Colon (tissue), 2 donors: ENCODE measurements around the gene ARHGAP10.

Experiments used
- FAIRE-seq: peaks from 2 replicates; lab custom pipeline; 2012; peaks lifted over from hg19 to GRCh38; lab: Jason Lieb, UNC
- donor health status: control.
- donor health status: control.

ARHGAP10 gene, protein sequence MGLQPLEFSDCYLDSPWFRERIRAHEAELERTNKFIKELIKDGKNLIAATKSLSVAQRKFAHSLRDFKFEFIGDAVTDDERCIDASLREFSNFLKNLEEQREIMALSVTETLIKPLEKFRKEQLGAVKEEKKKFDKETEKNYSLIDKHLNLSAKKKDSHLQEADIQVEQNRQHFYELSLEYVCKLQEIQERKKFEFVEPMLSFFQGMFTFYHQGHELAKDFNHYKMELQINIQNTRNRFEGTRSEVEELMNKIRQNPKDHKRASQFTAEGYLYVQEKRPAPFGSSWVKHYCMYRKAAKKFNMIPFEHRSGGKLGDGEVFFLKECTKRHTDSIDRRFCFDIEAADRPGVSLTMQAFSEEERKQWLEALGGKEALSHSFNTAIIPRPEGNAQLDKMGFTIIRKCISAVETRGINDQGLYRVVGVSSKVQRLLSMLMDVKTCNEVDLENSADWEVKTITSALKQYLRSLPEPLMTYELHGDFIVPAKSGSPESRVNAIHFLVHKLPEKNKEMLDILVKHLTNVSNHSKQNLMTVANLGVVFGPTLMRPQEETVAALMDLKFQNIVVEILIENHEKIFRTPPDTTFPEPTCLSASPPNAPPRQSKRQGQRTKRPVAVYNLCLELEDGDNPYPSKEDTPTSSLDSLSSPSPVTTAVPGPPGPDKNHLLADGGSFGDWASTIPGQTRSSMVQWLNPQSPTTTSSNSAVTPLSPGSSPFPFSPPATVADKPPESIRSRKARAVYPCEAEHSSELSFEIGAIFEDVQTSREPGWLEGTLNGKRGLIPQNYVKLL

DNA sequence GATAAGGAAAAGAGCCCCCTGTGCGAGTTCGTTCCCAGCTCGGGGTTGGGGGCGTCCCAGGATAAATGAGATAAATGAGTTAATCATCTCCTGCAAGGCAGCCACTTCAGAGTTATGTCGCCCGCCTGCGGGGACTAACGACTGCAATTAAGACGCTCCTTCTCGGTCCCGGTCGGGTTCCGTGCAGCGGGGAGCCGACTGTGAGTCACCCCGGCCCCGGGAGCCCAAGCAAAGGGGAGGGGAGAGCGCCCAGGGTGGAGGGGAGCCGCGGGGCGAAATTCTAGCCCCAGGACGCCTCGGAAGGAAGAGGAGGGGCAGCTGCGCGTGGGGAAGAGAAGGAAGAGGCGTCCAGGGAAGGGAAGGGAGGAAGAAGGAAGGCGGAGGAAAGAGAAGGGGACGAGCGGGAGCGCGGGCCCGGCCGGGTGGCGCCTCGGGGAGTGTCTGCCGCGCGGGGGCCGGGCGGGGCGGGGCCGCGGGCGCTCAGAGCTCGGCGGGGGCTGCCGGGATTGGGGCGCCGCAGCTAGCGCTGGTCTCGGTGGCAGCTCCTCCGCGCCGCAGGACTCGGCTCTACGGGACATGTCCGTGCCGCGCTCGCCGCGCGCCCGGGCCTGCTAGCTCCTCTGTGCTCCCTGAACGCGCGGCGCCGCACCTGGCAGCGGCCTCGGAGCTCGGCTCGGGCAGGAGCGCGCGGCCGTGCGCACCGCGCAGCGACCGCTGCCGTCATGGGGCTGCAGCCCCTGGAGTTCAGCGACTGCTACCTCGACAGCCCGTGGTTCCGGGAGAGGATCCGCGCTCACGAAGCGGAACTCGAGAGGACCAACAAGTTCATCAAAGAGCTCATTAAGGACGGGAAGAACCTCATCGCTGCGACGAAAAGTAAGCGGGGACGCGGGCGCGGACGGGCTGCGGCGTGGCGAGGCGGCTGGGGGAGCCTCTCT lies at the start of gene ARHGAP10:
ARHGAP10 (plus strand) TSS at position 509 of the 938 bp plus-strand sequence; CDS start at position 723, 214 bp downstream.
- FAIRE-seq = no peak

DNA sequence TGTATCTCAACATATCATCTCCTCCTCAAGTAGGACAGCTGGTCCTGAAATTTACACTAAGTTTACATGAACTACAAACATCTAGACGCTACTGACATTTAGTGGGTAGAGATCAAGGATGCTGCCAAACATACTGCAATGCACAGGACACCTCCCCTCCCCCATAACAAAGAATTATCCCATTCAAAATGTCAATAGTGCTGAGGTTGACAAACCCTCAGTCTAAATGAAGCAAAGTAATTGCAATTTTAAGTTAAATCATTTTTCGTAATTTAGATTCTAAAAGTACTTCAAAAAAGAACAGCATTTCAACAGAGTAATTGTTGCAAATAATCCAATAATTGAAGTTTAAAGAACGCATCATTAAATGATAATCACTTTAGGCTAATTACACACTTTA lies 49.1 kb upstream of the ARHGAP10 start:
- FAIRE-seq = no peak

DNA sequence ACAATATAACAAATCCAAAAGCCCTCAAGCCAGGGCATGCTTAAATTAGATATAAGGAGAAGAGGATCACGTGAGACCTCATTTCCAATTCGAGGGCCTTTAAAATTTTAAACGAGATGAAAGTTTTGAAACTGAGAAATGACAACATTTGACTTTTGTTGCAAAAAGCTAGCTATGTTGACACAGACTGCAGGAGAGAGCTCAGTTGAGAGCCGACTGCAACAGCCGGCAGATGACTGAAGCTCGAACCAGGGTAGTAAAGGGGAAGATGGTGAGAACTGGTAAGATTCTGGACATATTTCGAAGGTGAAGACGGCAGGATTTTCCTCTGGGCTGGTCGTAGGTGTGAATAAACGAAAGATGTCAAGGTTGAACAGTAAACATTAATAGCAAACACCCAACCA lies 48.7 kb upstream of the ARHGAP10 start:
- FAIRE-seq = no peak

DNA sequence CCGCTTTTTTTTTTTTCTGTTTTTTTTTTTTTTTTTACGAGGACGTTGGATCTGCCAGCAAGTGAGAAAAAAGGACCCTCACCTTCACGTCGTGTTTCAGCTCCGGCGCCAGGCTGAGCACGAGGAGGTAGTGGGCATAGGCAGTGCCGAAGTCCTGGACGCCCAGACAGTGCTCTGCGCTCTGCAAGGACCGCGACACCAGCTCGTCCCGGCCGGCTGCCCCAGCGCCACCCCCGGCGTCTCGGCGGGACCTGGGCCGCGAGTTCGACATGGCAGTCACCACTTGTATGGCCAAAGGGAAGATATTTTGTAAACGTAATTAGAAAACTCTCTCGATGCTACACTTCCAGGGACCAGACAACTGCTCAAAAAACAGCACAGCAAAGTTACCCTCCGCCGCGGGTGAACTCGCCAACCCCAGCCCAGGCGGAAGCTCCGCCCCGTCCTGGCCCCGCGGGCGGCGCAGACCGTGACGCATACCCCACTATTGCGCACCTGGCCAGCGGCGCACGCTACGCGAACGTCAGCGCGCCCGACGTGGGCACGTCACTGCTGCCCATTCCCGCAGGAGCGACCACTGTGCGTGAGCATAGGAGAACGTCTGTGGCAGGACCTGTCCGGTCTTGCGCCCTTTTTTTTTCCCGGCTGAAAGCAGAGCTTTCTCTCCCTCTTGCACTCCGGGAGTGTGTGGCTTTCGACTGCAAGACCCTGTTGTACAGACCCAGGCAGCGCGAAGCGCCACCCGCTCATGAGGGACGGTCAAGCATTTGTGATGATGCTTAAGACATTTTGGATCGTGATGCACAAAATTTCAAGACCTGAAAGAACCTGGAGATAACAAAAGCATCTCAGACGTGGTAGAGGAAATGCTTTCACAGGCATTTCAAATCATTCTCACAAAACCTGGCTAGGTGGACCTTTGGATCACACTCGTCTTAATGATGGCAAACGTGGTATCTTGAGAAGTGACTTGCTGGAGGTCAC lies 47.9 kb upstream of the ARHGAP10 start, which contains the start of gene PRMT9:
PRMT9 (minus strand) TSS at position 447 of the 984 bp plus-strand sequence; CDS start at position 271, 176 bp downstream.
- FAIRE-seq = no peak

DNA sequence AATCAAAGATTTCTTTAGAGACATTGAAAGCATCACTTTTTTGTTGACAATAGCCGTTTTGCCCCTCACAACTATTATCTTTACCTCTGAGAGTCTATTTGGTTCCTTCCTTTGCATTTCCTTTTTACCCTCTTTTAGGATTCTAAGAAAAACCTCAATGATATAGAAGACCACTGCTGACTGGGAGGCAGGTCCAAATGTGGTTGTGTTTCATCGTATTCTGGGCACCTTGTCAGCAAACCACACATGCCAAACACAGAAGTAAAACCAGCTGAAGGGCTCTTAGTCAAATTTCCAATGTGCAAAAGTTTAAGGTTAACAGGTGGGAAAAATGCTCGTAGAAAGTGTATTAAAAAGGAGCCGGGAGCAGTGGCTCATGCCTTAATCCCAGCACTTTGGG lies 42.8 kb upstream of the ARHGAP10 start:
- FAIRE-seq = no peak

DNA sequence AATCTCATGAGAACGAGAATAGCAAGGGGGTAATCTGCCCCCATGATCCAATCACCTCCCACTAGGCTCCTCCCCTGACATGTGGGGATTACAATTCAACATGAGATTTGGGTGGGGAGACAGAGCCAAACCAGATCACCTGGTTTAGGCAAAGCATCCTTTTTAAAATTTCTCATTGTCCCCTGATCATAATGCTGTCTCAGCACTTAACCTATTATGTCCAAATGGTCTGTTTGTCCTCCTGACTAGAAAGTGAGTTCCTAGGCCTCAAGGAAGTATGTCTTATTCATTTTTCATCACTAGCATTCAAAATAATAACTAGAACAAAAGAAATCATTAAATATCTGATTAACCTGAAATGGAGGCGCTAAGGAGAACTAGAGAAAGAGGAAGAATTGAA lies 40.1 kb upstream of the ARHGAP10 start:
- no peak for FAIRE-seq

DNA sequence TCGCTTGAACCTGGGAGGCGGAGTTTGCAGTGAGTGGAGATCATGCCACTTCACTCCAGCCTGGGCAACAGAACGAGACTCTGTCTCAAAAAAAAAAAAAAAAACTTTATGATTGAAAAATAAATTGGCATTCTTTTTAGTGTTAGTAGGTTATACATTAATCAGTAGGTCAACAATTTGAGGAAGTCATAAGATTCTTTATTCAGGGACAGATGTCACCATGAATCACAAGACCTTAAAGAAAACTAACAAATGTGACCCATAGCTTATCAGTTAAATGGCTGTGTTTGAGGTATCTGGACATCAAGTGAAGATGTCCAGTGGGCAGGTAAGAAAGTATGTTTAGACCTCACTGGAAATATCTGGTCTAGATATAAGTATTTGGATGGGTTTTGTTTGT lies 38.7 kb upstream of the ARHGAP10 start:
- FAIRE-seq = no peak

DNA sequence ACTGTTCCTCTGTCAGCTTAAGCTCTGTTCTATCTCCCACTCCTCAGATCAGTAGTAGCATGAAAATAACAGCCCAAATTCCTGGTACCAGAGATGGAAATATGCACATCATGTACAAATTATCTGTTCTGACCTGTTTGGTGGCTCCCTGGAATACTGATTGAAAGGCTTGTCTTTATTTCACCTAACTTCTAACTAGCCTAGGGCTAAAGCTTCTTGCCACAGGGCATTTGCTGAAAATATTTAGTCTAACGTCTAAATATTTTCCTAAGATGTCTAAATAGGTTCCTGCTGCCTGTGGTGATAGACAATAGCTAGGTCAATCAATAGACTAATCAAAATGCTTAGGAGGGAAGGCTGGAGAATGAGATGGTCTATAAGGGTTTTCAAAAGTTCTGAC lies 35.0 kb upstream of the ARHGAP10 start:
- no peak for FAIRE-seq

DNA sequence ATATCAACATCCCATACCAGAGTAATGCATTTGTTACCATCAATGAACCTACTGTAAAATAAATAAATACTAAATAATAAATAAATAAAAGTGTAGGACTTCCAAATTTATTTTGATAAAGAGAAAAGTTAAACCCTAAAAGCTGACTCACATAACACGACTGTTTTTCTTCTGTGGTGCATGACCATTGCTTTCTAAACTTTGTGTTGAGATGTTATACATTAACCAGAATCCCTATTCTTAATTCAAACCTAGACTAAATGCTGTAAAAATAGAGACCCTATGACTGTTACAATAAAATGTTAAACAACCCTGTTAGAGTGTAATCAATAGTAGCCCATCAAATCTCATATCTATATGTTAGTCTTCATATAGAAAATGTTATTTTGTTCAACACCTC lies 27.0 kb upstream of the ARHGAP10 start:
- FAIRE-seq = no peak

DNA sequence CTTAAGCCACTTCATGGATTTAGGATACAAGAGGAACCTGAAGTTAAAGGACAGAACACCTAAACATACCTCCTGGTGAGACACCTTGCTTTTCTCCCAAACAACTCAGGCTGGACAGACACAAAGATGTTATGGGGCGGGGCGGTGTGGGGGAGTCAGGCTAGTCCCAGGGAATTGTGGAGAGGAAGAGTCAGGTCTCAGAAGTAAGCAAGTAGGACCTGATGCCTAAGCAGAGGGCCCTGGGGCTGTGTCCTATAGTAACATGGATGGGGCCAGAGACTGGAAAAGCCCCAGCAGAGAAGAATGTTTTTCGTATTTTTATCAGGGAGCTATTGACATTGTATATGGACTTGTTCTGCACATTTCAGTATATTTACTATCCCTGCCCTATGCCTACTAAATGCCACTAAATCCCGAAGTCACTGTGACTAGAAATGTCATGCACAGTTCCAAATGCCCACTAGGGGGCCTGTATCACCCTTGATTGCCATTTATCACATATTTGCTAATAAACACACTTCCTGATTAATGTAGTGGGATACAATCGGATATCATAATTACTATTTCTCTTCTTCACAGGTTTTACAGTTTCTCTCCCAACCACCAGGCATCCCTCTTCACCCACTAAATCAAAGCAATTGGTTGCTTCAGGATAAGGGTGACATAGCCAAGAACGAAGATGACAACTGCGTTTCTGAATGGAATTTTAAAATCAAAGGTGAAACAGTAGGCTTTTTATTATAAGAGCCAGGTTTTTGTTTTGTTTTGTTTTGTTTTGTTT lies 23.8 kb upstream of the ARHGAP10 start:
- no peak for FAIRE-seq

DNA sequence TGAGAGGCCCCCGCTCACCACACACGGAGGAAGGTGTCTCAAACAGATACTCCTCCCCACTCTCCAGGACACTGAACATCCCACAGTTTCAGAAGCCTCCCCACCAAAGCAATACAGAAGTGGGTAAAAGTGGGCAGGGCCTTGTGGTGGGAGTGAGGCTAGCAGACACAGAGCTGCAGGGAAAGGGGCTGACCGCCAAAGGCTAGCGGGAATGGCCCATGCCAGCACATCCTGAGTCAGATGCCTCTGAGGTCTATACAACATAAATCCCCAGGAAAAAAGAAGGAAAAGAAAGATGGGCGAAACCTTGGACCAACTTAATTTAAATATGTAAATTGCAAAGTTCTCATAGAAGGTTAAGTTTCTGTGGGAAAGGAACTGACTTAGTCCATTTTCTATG lies 21.9 kb upstream of the ARHGAP10 start:
- no peak for FAIRE-seq

DNA sequence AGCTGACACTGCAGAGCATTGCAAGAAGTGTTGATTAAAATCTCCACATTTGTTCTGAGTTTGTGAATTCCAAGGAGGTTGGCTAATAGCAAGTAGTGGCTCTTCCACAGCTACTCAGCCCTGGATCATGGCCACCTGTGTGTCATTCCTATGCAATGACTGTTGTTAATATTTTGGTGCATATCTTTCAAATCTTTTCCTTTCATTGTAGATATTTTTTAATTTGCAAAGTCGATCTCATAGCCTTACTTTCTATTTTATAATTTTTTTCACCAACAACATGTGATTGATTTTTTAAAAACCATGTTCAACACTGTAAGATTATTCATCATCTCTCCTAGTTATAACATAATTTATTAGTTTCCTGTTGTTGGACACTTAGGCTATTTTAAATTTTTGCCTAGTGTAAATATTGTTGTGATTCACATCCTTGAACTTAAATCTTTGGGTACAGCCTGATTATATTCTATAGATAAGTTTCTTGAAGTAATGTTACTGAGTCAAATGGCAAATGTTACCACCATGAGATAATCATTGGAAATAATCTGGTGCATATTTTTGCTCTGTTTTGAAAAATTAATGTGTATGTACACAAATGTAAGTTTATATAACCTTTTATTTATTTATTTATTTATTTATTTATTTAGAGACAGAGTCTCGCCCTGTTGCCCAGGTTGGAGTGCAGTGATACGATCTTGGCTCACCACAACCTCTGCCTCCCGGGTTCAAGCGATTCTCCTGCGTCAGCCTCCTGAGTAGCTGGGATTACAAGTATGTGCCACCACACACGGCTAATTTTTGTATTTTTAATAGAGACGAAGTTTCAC lies 17.1 kb upstream of the ARHGAP10 start:
- no peak for FAIRE-seq

DNA sequence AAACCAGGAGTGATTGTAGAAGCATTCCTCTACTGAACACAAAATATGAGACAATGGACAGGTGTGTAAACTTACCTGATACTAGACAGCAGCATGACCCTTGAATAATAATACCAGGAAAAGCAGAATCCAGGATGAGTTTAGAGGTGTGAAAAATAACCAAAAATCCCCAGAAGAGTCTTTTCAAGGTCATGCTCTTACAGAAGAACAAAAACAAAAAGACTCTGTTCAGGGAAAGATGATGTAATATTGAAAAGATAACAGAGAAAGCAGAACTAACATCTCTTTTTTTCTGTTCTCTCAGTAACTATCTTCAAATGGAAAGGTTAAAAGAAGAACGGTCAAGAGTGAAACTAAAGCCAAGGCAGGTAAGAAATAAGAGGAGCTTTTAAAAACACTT lies 14.0 kb upstream of the ARHGAP10 start:
- FAIRE-seq = no peak

DNA sequence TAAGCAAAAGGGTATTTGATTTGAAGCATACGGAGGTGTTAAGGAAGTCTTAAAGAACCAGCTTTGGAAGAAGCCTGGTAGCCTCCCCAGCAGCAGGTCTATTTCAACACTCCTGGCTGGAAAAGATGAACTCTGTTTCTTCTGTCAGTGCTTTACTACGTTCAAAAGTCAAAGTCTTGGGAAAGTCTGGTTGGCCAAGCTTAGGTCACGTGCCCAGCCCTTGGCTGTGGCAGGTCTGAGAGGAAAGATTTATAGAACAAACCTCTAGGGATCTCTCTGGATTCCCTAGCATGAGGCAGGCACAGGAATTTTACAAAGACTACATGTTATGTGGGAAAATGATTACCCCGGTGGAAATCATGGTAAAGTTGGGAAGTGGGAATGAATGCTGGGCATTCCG lies 8.6 kb upstream of the ARHGAP10 start:
- no peak for FAIRE-seq

DNA sequence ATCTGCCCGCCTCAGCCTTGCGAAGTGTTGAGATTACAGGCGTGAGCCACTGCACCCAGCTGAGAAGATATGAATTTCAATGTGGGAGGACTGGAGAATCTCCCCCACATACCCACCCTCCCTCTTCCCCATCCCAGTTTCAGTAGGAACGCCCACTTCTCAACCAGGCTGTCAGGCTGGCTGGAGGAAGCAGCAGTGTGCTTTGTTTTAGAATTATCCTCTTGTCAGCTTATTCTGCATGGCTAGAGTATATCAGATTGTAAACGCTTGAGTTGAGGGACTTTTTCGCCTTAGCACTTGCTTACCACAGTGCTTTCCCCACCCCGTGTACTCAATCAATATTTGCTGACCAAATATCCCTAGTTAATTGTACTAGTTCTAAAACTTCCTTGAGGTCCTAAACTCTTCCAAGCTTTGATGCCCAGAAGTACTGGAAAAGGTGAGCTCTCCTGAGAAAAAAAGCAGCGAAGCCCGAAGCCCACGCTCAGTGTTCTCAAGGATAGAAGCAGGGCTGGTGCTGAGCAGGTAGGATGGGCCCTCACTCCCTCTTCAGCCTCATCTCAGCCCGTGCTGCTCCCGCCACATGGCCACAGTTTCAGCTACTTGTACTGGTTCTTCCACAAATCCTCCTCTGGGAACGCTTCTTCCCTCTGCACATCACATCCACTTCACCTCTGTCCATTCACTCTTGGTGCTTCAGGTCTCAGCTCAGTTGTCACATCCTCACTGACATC lies 7.3 kb upstream of the ARHGAP10 start:
- FAIRE-seq = no peak

DNA sequence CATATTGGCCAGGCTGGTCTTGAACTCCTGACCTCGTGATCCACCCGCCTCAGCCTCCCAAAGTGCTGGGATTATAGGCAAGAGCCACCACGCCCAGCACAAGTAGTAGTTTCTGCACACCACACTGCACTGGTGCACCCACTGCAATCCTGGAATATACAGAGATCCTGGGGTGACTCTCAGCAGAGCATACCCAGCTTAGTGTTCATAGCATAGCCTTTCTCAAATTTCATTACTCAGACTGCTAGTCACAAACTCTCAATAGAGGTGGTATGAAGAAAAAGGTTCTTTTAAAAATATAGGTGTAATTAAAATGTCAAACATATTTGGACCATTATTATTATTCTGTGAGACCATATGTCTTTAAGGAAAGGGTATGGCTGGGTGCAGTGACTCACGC lies 6.2 kb upstream of the ARHGAP10 start:
- no peak for FAIRE-seq

DNA sequence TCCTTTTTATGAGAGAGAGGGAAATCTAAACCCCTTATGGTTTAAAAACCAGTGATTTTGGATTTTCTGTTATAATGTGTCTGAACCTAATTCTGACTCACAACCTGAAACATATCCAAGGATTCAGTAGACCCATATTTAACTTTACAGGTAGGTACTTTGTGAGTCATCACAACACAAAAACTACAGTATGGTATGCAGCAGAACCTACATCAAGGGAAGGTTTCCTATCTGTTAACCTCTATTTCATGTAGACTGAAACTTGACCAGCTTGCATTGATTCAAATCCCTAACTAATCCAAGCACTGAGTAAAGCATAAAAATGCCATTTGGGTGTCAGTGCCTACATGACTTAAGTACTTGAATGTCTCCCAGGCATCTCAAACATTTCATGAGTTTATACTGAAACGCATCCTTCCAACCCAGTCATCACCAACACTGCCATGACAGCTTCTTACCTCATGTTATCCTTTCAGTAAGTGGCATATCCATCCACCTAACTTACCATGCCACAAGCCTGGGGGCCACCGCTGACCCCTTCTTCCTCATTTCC lies 4.3 kb upstream of the ARHGAP10 start:
- no peak for FAIRE-seq

DNA sequence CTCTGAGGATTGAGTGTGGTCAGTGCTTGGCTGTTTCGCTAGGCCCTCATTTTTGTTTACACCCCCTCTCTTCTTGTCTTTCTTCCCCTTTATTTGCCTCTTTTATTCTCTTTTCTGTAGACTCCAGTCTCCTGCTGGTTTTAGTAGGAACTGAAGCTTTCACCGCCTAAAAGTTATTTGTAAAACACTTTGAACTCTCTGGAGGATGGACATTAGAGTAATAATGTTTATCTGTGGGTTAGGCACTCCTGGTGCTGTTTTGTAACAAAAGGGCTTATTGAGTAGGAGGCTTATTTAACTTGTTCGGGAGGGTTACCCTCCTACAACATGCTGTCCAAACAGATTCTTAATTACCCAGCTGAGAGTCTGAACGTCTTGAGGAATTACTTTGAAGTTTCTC lies 1.6 kb upstream of the ARHGAP10 start:
- no peak for FAIRE-seq
